ENCODE data around the gene PPM1N.

PPM1N gene

DNA sequence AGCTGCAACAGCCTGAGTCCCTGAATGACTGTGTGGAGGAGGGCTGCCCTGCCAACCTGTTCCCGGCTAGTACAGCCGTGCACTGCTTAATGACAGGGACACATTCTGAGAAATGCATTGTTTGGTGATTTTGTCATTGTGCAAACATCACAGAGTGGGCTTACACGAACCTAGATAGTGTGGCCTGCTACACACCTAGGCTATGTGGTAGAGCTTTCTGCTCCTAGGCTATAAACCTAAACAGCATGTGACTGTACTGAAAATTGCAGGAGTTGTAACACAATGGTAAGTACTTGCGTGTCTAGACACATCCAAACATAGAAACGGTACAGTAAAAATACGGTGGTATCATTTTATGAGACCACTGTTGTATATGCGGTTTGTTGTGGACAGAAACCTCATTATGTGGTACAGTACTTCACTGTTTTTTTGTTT lies 44.0 kb downstream of the PPM1N start:
- DNase-seq, result no peak

DNA sequence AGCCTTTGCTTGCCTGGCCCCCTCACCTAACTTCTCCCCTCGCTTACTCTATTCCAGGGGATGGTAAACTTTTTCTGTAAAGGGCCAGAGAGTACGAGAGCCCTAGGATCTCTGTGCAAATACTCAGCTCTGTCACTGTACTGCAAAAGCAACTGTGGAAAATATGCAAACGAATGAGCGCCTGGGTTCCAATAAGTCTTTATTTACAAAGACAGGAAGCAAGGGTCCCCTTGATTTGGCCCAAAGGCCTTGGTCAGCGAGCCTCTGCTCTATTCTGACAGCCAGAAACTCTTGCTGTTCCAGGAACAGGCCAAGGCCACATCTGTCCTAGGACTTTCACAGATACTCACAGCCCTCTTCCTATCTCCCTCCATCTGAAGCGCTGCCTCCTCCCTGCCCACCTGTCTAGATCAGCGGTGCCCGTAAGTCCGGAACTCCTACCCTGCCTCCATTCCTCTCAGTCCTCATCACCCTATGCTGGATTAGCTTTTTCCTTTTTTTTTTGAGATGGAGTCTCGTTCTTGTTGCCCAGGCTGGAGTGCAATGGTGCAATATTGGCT lies 49.0 kb downstream of the PPM1N start:
- no peak for DNase-seq

DNA sequence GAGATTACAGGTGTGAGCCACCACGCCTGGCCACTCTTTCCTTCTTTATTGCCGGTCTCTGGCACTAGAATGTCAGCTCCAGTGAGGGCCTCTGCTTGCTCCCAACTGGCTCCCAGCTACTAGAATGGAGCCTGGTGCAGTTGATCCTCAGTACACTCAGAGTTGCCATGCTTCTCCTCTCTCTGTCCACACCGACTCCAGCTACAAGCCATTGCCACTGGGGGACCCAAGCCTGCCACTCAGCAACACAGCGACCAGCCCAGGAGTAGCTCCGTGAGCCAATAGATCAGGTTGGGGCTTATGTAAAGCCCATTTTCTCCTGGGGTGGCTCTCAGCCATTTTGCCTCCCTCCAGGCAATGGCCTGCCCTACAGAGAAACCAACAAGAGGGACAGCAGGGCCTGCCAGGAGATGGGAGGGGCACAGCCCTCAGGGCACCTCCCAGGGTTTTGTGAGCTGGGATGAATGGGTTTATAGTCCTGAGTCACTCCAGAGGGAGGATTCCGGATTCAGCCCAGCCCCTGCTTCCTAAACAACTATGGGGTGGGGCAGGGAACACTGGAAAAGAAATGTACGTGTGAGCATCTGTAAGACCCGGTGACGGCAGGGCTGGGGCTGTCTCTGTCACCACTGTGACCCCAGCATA lies 49.8 kb downstream of the PPM1N start:
- no peak for DNase-seq

All from activated naive CD4-positive, alpha-beta T cell (primary cell).